Panc1 (cell line): ENCODE data around the gene GAMT. TPM values are rescaled to one million over a fixed set of nuclear protein-coding genes. Genes with fewer than 3 reads are reported as not detected.

Experiments used
- ATAC-seq: fragments of 200-7000 bp; cut with Tn5 transposase; 2 replicates; pipeline ENCODE4 v1.9.1; 2020; ENCODE audit warnings: mild to moderate bottlenecking, moderate library complexity
- BruUV-seq: library from RNA; stranded (reverse); fragments of 400-500 nt; replicated peaks from 2 replicates; lab custom pipeline; 2021; lab: Mats Ljungman, UMichigan
- CTCF ChIA-PET: fragments of 300-600 bp; sonication (Branson Sonifier 250); formaldehyde crosslinking; loops from one replicate; lab custom pipeline; 2022; ENCODE audit warnings: antibody characterized with exemption; lab: Charles Lee
- POLR2A ChIA-PET: fragments of 300-600 bp; sonication (Branson Sonifier 250); formaldehyde crosslinking; loops from one replicate; lab custom pipeline; 2022; ENCODE audit warnings: antibody characterized with exemption; lab: Charles Lee
- DNase-seq: peaks from one replicate; pipeline ENCODE4 v3.0.0-alpha.2; 2010; ENCODE audit warnings: low read depth, low spot score
- H3K27ac ChIP-seq: 2 replicates; pipeline ENCODE4 v1.5.1; 2011; ENCODE audit warnings: mild to moderate bottlenecking, low read length, inconsistent platforms
- H3K27me3 ChIP-seq: fragments of 200-500 bp; sonication (Bioruptor generic); 2 replicates; pipeline ENCODE4 v1.6.0; 2014; ENCODE audit warnings: low read length, inconsistent platforms; ENCODE audit not compliant: control insufficient read depth, insufficient read depth
- H3K36me3 ChIP-seq: fragments of 200-500 bp; sonication (Bioruptor generic); 2 replicates; pipeline ENCODE4 v1.5.1; 2014; ENCODE audit warnings: inconsistent platforms, mild to moderate bottlenecking, low read length, moderate library complexity; ENCODE audit not compliant: control insufficient read depth, insufficient read depth
- H3K4me1 ChIP-seq: 2 replicates; pipeline ENCODE4 v1.5.1; 2011; ENCODE audit warnings: inconsistent platforms, mild to moderate bottlenecking, low read length, moderate library complexity; ENCODE audit not compliant: control insufficient read depth, insufficient read depth
- H3K4me3 ChIP-seq, 2 experiments: 2 replicates each; pipeline ENCODE4 v1.5.1; 2011 to 2012; ENCODE audit warnings: low read depth in 2 of 2, low read length in 2 of 2, mild to moderate bottlenecking in 2 of 2, inconsistent platforms in 1 of 2, moderate library complexity in 1 of 2
- H3K9me3 ChIP-seq: fragments of 200-500 bp; sonication (Bioruptor generic); 2 replicates; pipeline ENCODE4 v1.5.1; 2014; ENCODE audit warnings: low read depth, mild to moderate bottlenecking, inconsistent platforms, low read length, moderate library complexity; ENCODE audit not compliant: control insufficient read depth, insufficient read depth
- POLR2AphosphoS5 ChIP-seq: IDR thresholded peaks from 2 replicates; pipeline ENCODE4 v1.6.1; 2012; ENCODE audit warnings: mild to moderate bottlenecking, low read depth, low read length, moderate library complexity
- SIN3A ChIP-seq: IDR thresholded peaks from 2 replicates; pipeline ENCODE4 v1.6.1; 2012; ENCODE audit warnings: low read depth, mild to moderate bottlenecking, low read length, moderate library complexity, borderline replicate concordance; ENCODE audit not compliant: insufficient read depth
- TCF7L2 ChIP-seq: IDR thresholded peaks from 2 replicates; pipeline ENCODE4 v1.6.1; 2011; ENCODE audit warnings: mild to moderate bottlenecking, low read depth, low read length, inconsistent platforms
- in situ Hi-C: cut with HindIII; loops from 2 replicates; pipeline ENCODE4 v1.10.0; 2016; ENCODE audit warnings: low sequenced_read_pairs, low pct_unique_long_range_greater_than_20kb
- intact Hi-C: fragments of 100-400 bp; cut with micrococcal nuclease; formaldehyde crosslinking; loops from one replicate; pipeline ENCODE4 v1.10.0; 2022; ENCODE audit not compliant: unreplicated experiment
- total RNA-seq: library from RNA; stranded (reverse); gene quantifications from one replicate; pipeline ENCODE4 v1.2.1, GENCODE V29; 2021; ENCODE audit not compliant: unreplicated experiment
- TF ChIP-seq, protein P1 (sequence below), 2 experiments: IDR thresholded peaks; 2 replicates each; pipeline ENCODE4 v1.6.1; 2011 to 2012; ENCODE audit warnings: low read depth in 2 of 2, control low read depth in 1 of 2, low read length in 1 of 2, mild to moderate bottlenecking in 1 of 2, moderate library complexity in 1 of 2; ENCODE audit not compliant: insufficient read depth in 1 of 2
- TF ChIP-seq, protein P2 (sequence below): fragments of 450-650 bp; IDR thresholded peaks from 2 replicates; pipeline ENCODE4 v1.5.1; 2017; ENCODE audit warnings: mild to moderate bottlenecking

Gene GAMT
- total RNA-seq, 1 experiment from 2014 or later: 21.2 TPM

DNA sequence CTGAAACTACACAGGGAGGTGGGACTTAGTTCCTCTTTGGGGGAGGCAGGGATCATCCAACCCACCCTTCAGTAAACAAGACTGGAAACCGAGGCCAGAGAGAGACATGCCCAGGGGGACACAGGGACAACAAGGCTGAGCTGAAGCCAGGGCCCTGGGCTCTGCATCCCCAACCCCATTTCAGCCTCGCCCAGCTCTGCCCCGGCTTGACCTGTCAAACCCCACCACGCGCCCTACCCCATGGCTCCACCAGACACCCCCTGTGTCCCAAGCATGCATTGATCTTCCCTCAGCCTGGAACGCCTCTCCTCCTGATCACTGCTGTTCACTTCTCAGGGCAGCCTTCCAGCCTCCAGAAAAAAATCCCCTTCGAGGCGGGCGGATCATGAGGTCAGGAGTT, 46.6 kb upstream of the GAMT start:
- intact Hi-C loops (no loop called here), in situ Hi-C loops (no loop called here)
- H3K36me3 ChIP-seq: no peaks in the 10 kb centered on the region
- DNase-seq (no peak), ATAC-seq (no peak)
- H3K4me1 ChIP-seq: peaks cover 15% of the 10 kb centered on the region
- ChIA-PET POLR2A (no interaction called here), CTCF (interaction anchor here (0.6 kb wide), 1 partner anchor 344 kb away, joined by 10 read pairs; no protein-coding TSS in a partner anchor)
- H3K9me3 ChIP-seq: no peaks in the 10 kb centered on the region
- TF ChIP-seq SIN3A: no peak
- TF ChIP-seq, protein P1, sequence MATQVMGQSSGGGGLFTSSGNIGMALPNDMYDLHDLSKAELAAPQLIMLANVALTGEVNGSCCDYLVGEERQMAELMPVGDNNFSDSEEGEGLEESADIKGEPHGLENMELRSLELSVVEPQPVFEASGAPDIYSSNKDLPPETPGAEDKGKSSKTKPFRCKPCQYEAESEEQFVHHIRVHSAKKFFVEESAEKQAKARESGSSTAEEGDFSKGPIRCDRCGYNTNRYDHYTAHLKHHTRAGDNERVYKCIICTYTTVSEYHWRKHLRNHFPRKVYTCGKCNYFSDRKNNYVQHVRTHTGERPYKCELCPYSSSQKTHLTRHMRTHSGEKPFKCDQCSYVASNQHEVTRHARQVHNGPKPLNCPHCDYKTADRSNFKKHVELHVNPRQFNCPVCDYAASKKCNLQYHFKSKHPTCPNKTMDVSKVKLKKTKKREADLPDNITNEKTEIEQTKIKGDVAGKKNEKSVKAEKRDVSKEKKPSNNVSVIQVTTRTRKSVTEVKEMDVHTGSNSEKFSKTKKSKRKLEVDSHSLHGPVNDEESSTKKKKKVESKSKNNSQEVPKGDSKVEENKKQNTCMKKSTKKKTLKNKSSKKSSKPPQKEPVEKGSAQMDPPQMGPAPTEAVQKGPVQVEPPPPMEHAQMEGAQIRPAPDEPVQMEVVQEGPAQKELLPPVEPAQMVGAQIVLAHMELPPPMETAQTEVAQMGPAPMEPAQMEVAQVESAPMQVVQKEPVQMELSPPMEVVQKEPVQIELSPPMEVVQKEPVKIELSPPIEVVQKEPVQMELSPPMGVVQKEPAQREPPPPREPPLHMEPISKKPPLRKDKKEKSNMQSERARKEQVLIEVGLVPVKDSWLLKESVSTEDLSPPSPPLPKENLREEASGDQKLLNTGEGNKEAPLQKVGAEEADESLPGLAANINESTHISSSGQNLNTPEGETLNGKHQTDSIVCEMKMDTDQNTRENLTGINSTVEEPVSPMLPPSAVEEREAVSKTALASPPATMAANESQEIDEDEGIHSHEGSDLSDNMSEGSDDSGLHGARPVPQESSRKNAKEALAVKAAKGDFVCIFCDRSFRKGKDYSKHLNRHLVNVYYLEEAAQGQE (IDR thresholded peaks at IDR 0.05; ENCODE audit: insufficient read depth in 1 of 2, low read depth in 2 of 2, low read length in 1 of 2): no peak
- TF ChIP-seq POLR2AphosphoS5: no peak
- no peak for TF ChIP-seq TCF7L2
- TF ChIP-seq, protein P2, sequence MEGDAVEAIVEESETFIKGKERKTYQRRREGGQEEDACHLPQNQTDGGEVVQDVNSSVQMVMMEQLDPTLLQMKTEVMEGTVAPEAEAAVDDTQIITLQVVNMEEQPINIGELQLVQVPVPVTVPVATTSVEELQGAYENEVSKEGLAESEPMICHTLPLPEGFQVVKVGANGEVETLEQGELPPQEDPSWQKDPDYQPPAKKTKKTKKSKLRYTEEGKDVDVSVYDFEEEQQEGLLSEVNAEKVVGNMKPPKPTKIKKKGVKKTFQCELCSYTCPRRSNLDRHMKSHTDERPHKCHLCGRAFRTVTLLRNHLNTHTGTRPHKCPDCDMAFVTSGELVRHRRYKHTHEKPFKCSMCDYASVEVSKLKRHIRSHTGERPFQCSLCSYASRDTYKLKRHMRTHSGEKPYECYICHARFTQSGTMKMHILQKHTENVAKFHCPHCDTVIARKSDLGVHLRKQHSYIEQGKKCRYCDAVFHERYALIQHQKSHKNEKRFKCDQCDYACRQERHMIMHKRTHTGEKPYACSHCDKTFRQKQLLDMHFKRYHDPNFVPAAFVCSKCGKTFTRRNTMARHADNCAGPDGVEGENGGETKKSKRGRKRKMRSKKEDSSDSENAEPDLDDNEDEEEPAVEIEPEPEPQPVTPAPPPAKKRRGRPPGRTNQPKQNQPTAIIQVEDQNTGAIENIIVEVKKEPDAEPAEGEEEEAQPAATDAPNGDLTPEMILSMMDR: no peak
- BruUV-seq: no TSS peak
- no peak overlapping the region for H3K27ac ChIP-seq
- H3K4me3 ChIP-seq: no peak overlapping the region
- H3K27me3 ChIP-seq: no peaks in the 10 kb centered on the region

DNA sequence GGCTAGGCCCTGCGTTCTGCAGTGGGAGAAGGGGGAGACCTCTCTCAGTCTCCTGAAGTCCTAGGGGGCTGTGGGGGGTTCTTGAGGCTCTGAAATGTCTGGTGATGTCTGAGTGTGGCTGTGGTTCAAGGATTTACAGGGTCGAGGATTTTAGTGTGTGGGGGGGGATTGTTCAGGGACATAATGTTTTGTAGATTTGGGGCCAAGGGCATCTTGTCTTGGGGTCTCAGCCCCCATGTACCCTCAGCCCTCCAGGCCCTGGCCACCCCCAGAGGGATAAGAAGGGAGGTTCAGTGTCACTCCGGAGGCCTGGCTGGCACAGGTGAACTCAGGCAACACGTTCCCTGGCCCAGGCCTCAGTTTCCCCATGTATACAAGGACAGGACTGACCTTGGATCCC, 46.2 kb upstream of the GAMT start:
- H3K27ac ChIP-seq: no peak overlapping the region
- CTCF ChIA-PET: interaction anchor here (0.6 kb wide), 1 partner anchor 345 kb away, joined by 10 read pairs; no protein-coding TSS in a partner anchor
- in situ Hi-C loops: no loop called here
- H3K4me3 ChIP-seq: peak overlapping the region; percentile 50 to 52; a peak in 3 of 4 replicates
- H3K4me1 ChIP-seq: peaks cover 19% of the 10 kb centered on the region
- no peaks in the 10 kb centered on the region for H3K36me3 ChIP-seq
- DNase-seq (no peak), ATAC-seq (no peak)
- intact Hi-C loops: no loop called here
- no TSS peak for BruUV-seq
- POLR2A ChIA-PET: no interaction called here
- no peaks in the 10 kb centered on the region for H3K27me3 ChIP-seq
- H3K9me3 ChIP-seq: no peaks in the 10 kb centered on the region
- TF ChIP-seq POLR2AphosphoS5: no peak
- TF ChIP-seq, protein P2: no peak
- no peak for TF ChIP-seq SIN3A
- TF ChIP-seq, protein P1 (IDR thresholded peaks at IDR 0.05; ENCODE audit: insufficient read depth in 1 of 2, low read depth in 2 of 2, low read length in 1 of 2): no peak
- no peak for TF ChIP-seq TCF7L2
